ENCODE measurements around the gene WBP1. TPM values are rescaled to one million over a fixed set of nuclear protein-coding genes. Genes with fewer than 3 reads are reported as not detected.
A peak's percentile ranks its signal among the peaks of the same experiment; 100 is the strongest.

WBP1 gene
- total RNA-seq, 1 experiment from 2014 or later, result 66.0 TPM

GRCh38 chr2:74441690-74442482 lies 16.4 kb upstream of the WBP1 start, which contains the start of gene RTKN (continued):
- no peak for TF ChIP-seq CTCF (IDR thresholded peaks at IDR 0.05)
- TF ChIP-seq IRF1 (CRISPR knock-in tag; IDR thresholded peaks at IDR 0.05), result 0 out of 2 replicates have a peak, but pooled peaks have one; percentile 47
- TF ChIP-seq ZNF232 (CRISPR knock-in tag; IDR thresholded peaks at IDR 0.05), result no peak
- no peak for TF ChIP-seq MYBL2 (CRISPR knock-in tag; IDR thresholded peaks at IDR 0.05)
- peak; percentile 84; the same call in 1 of the 2 replicates for TF ChIP-seq FOXP1 (CRISPR knock-in tag; IDR thresholded peaks at IDR 0.05; ENCODE audit: borderline replicate concordance)
- TF ChIP-seq ZNF512 (CRISPR knock-in tag; IDR thresholded peaks at IDR 0.05; ENCODE audit: borderline replicate concordance), result no peak
- TF ChIP-seq SMAD3 (CRISPR knock-in tag; IDR thresholded peaks at IDR 0.05; ENCODE audit: borderline replicate concordance), result 0 out of 2 replicates have a peak, but pooled peaks have one; percentile 29
- no peak for TF ChIP-seq MXD4 (CRISPR knock-in tag; IDR thresholded peaks at IDR 0.05; ENCODE audit: borderline replicate concordance)
- no peak for TF ChIP-seq ZNF671 (CRISPR knock-in tag; IDR thresholded peaks at IDR 0.05)
- TF ChIP-seq FOXJ3 (CRISPR knock-in tag; IDR thresholded peaks at IDR 0.05; ENCODE audit: borderline replicate concordance), result no peak
- TF ChIP-seq HMGA2 (CRISPR knock-in tag; IDR thresholded peaks at IDR 0.05), result no peak
- TF ChIP-seq ESRRA (CRISPR knock-in tag; IDR thresholded peaks at IDR 0.05; ENCODE audit: borderline replicate concordance), result no peak; the same call in 1 of the 2 replicates
- no peak; the same call in 1 of the 2 replicates for TF ChIP-seq NR3C1 (CRISPR knock-in tag; conservative IDR thresholded peaks at IDR 0.05; ENCODE audit: low read depth)
- TF ChIP-seq IRF2 (CRISPR knock-in tag; IDR thresholded peaks at IDR 0.05; ENCODE audit: borderline replicate concordance, low read depth), result no peak
- TF ChIP-seq ATF1 (CRISPR knock-in tag; IDR thresholded peaks at IDR 0.05), result 0 out of 2 replicates have a peak, but pooled peaks have one; percentile 20
- peak; percentile 90 for TF ChIP-seq E2F5 (CRISPR knock-in tag; IDR thresholded peaks at IDR 0.05)
- no peak for TF ChIP-seq GRHL2 (CRISPR knock-in tag; IDR thresholded peaks at IDR 0.05; ENCODE audit: insufficient replicate concordance, severe bottlenecking)
- TF ChIP-seq PRDM15 (CRISPR knock-in tag; IDR thresholded peaks at IDR 0.05), result 0 out of 2 replicates have a peak, but pooled peaks have one; percentile 25
- TF ChIP-seq ZNF263 (CRISPR knock-in tag; IDR thresholded peaks at IDR 0.05; ENCODE audit: low read depth), result no peak
- no peak for TF ChIP-seq ZMAT4 (CRISPR knock-in tag; IDR thresholded peaks at IDR 0.05)
- no peak for TF ChIP-seq GTF2I (CRISPR knock-in tag; conservative IDR thresholded peaks at IDR 0.05)
- TF ChIP-seq ELF4 (CRISPR knock-in tag; IDR thresholded peaks at IDR 0.05; ENCODE audit: low read depth), result no peak
- TF ChIP-seq ZSCAN18 (CRISPR knock-in tag; IDR thresholded peaks at IDR 0.05), result no peak
- TF ChIP-seq GABPB1 (CRISPR knock-in tag; IDR thresholded peaks at IDR 0.05), result peak; percentile 29; the same call in 1 of the 2 replicates
